Measurements from ENCODE around the gene ZNF568. TPM values are rescaled to one million over a fixed set of nuclear protein-coding genes. Genes with fewer than 3 reads are reported as not detected.

The ZNF568 gene
- total RNA-seq, 1 donor from 2014 or later = 8.9 TPM

DNA sequence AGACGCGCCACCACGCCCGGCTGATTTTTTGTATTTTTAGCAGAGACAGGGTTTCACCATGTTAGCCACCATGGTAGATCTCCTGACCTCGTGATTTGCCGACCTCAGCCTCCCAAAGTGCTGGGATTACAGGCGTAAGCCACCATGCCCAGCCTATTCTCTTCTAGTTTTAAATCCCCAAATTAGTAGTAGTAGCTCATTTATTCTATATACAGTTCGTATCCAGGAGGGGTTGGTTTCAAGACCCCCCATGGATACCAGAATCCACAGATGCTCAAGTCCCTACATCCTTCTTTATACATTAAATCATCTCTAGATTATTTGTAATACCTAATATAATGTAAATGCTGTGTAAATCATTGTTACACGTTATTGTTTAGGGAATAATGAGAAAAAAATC lies 2.0 kb downstream of the ZNF568 start:
- H3K36me3 Mint-ChIP-seq = peaks cover 33% of the 10 kb centered on the region
- H3K27me3 ChIP-seq = no peaks in the 10 kb centered on the region
- no peak for DNase-seq (ENCODE audit: low spot score)
- no peak overlapping the region for H3K27ac ChIP-seq
- H3K79me2 ChIP-seq (ENCODE audit: low read depth) = peaks cover 12% of the 10 kb centered on the region
- no peak overlapping the region for H3K4me3 ChIP-seq
- H3K4me1 ChIP-seq = peaks cover 3% of the 10 kb centered on the region
- no peak overlapping the region for H3K4me3 Mint-ChIP-seq
- H3F3A ChIP-seq (ENCODE audit: low read depth) = no peaks in the 10 kb centered on the region
- no peaks in the 10 kb centered on the region for H3K4me1 Mint-ChIP-seq
- H3K27ac Mint-ChIP-seq = no peak overlapping the region
- no peaks in the 10 kb centered on the region for H4K20me1 ChIP-seq (ENCODE audit: low read depth)
- H3K9ac ChIP-seq = no peak overlapping the region
- no peak overlapping the region for H3K4me2 ChIP-seq
- H3K9me3 Mint-ChIP-seq = peaks cover 61% of the 10 kb centered on the region
- H3K9me3 ChIP-seq (ENCODE audit: low read depth) = peaks cover 7% of the 10 kb centered on the region
- peaks cover 27% of the 10 kb centered on the region for H3K36me3 ChIP-seq
- TF ChIP-seq EZH2phosphoT487 (IDR thresholded peaks at IDR 0.05) (no peak), EZH2 (IDR thresholded peaks at IDR 0.05) (no peak)
- TF ChIP-seq, protein P1, sequence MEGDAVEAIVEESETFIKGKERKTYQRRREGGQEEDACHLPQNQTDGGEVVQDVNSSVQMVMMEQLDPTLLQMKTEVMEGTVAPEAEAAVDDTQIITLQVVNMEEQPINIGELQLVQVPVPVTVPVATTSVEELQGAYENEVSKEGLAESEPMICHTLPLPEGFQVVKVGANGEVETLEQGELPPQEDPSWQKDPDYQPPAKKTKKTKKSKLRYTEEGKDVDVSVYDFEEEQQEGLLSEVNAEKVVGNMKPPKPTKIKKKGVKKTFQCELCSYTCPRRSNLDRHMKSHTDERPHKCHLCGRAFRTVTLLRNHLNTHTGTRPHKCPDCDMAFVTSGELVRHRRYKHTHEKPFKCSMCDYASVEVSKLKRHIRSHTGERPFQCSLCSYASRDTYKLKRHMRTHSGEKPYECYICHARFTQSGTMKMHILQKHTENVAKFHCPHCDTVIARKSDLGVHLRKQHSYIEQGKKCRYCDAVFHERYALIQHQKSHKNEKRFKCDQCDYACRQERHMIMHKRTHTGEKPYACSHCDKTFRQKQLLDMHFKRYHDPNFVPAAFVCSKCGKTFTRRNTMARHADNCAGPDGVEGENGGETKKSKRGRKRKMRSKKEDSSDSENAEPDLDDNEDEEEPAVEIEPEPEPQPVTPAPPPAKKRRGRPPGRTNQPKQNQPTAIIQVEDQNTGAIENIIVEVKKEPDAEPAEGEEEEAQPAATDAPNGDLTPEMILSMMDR (IDR thresholded peaks at IDR 0.05) = no peak
- H3K27me3 Mint-ChIP-seq (ENCODE audit: insufficient read depth, low read depth) = peaks cover 2% of the 10 kb centered on the region
- H2AFZ ChIP-seq (replicated peaks) = no peak overlapping the region

DNA sequence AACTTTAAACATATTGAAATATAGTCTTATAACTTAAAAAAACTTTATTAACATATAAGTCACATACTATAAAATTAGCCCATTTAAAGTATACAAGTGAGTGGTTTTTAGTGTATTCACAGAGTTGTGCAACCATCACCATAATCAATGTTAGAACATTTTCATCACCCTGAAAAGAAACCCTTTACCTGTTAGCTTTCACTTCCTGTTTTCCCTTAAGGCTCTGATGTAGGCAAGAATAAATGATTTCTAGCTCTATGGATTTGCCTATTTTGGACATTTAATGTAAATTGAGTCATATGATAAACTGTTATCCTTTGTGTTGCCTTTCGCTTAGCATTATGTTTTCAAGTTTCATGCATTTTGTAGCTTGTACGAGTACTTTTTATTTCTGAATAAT lies 15.6 kb downstream of the ZNF568 start:
- no peaks in the 10 kb centered on the region for H3K4me1 Mint-ChIP-seq
- Histone ChIP-seq H3K4me1 (no peaks in the 10 kb centered on the region), H2AFZ (replicated peaks) (no peak overlapping the region), H3K36me3 (peaks cover 13% of the 10 kb centered on the region), H3K9ac (no peak overlapping the region), H4K20me1 (ENCODE audit: low read depth) (no peaks in the 10 kb centered on the region), H3K4me3 (no peak overlapping the region), H3F3A (ENCODE audit: low read depth) (no peaks in the 10 kb centered on the region), H3K27me3 (no peaks in the 10 kb centered on the region), H3K79me2 (ENCODE audit: low read depth) (no peaks in the 10 kb centered on the region), H3K9me3 (ENCODE audit: low read depth) (peaks cover 22% of the 10 kb centered on the region), H3K4me2 (no peak overlapping the region), H3K27ac (no peak overlapping the region)
- no peak for DNase-seq (ENCODE audit: low spot score)
- TF ChIP-seq EZH2phosphoT487 (IDR thresholded peaks at IDR 0.05) (no peak), EZH2 (IDR thresholded peaks at IDR 0.05) (no peak)
- TF ChIP-seq, protein P1 (IDR thresholded peaks at IDR 0.05) = no peak
- H3K4me3 Mint-ChIP-seq = no peak overlapping the region
- peaks cover 35% of the 10 kb centered on the region for H3K9me3 Mint-ChIP-seq
- peaks cover 2% of the 10 kb centered on the region for H3K27me3 Mint-ChIP-seq (ENCODE audit: insufficient read depth, low read depth)
- peaks cover 3% of the 10 kb centered on the region for H3K36me3 Mint-ChIP-seq
- no peak overlapping the region for H3K27ac Mint-ChIP-seq

DNA sequence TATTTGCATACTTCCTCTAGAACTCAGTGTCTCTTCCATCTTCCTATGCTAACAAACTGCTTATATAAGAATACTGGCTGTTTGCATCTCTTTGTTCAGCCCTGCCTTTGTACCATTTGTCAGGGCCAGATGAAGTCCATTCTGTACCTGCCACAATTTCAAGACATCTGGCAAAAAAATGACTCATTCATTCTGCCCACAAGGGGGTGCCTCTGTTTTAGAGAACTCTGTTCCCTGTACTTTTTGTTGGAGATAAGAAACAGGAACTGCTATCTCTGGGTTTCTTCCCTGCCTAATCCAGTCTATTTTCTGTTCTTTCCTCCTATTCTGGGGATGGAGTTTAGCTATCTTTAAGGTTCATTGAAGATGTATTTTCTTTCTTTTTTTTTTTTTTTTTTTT lies 23.0 kb downstream of the ZNF568 start:
- Mint-ChIP-seq H3K9me3 (peaks cover 33% of the 10 kb centered on the region), H3K36me3 (peaks cover 15% of the 10 kb centered on the region), H3K4me3 (no peak overlapping the region), H3K4me1 (no peaks in the 10 kb centered on the region), H3K27ac (no peak overlapping the region), H3K27me3 (ENCODE audit: insufficient read depth, low read depth) (peaks cover 2% of the 10 kb centered on the region)
- no peak overlapping the region for H2AFZ ChIP-seq (replicated peaks)
- H4K20me1 ChIP-seq (ENCODE audit: low read depth) = no peaks in the 10 kb centered on the region
- no peaks in the 10 kb centered on the region for H3K4me1 ChIP-seq
- no peak for DNase-seq (ENCODE audit: low spot score)
- no peak overlapping the region for H3K4me2 ChIP-seq
- H3K4me3 ChIP-seq = no peak overlapping the region
- peaks cover 14% of the 10 kb centered on the region for H3K36me3 ChIP-seq
- no peaks in the 10 kb centered on the region for H3K79me2 ChIP-seq (ENCODE audit: low read depth)
- H3K9me3 ChIP-seq (ENCODE audit: low read depth) = peaks cover 9% of the 10 kb centered on the region
- no peaks in the 10 kb centered on the region for H3K27me3 ChIP-seq
- no peak for TF ChIP-seq EZH2phosphoT487 (IDR thresholded peaks at IDR 0.05)
- TF ChIP-seq, protein P1 (IDR thresholded peaks at IDR 0.05) = no peak
- TF ChIP-seq EZH2 (IDR thresholded peaks at IDR 0.05) = no peak
- H3K9ac ChIP-seq = no peak overlapping the region
- no peaks in the 10 kb centered on the region for H3F3A ChIP-seq (ENCODE audit: low read depth)
- H3K27ac ChIP-seq = no peak overlapping the region
